CD4-positive, alpha-beta T cell treated with Interleukin-1 beta for 1 hour (primary cell): ENCODE measurements around the gene ARHGAP26.
A peak's percentile ranks its signal among the peaks of the same experiment; 100 is the strongest.

Source experiments
- DNase-seq, 2 donors: peaks; one replicate each; pipeline ENCODE4 v3.0.0-alpha.2; 2020 to 2022

Gene ARHGAP26

DNA sequence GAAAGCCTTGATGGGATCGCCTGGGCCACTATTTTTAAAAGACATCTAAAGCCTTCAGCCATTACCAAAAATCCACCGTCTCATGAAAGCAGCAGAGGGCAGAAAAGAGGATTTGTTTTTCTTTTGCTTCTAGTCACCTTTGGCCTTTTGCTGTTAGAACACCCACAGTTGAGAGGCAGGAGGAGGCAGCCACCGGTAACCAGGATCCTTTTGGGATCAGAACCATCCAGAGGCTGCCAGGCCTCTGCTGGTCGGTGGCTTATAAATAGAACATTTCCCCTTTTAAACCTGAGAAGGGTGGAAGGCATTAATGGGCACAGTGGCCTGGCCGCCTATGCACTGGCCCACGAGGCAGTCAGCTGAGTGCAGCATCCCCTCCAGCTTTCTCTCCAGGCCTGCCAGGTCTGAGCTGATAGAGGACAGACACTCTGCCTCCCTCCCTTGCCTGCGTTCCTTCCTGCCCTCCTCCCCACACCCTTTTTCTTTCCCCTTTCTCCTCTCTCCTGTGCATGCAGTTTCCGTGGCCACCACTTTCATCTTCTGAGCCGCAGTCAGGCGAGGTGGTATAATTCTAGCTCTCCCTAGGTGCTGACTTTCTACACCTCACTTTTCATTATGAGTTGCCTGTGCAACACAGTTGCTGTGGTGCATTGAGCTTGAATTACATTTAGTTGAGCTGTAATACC, 253.4 kb downstream of the ARHGAP26 start:
- DNase-seq = no peak

DNA sequence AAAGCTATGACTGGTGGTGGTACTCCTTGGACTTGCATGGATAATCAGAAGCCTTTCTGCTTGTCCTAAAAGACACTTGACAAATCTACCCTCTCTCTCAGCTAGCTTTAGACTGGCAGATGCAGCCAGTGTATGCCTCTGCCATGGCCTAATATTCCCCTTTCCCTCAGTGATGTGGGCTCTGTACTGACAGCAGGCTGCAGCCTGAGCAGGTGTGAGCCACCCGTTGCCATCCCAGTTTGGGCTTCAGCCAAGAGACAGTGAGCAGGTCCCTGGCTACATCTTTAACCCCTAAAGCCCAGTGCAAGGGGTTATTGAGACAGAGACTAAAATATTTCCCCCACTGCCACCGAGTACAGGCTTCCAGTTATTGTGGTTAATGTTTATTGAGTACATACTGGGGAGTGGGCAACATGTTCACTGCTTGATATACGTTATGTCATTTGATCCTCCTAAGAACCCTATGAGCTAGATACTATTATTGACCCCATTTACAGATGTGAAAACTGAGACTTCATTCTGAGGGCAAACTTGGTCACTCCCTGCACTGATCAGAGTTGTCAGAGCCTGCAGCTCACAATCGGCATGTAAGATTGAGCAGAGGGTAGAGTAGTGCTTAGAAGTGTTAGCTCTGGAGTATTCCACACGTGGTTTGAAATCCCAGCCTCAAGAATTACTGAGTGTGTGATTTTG, 254.2 kb downstream of the ARHGAP26 start:
- DNase-seq = no peak

DNA sequence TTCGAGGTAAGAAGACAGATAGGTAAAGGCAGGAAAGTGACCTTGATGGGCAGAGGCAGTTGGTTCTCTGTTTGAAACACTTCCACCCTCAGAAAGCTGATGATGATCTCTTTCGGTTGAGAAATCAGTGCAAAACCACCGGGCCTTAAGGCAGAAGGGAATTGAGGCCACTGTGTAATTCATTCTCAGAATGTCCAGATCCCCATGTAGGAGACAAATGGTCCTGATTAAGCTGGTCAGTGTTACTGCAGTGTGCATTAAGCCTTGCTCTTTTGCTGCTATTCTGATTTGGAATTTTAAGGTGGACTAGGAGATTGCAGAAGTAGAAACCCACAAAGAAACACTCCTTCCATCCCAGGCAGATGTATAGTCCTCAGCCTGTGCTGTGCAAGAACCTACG, 255.2 kb downstream of the ARHGAP26 start:
- DNase-seq = no peak

DNA sequence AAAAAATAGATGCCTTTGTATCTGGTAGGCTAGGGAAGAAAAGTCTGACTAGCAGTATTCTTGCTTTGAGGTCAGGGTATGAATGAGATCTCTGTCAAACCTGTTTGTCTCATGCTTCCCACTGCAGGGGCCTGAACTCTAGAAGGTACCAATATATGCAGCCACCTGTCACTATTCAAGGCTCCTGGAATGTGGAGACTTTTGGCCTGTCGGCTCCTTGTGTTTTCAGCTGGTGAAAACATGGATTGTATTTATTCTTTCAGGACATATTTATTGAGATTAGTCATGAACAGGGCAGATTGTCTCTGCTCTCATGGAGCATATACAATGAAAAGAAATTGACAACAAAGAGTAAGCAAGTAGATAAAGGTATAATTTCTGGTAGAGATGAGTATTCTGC, 255.8 kb downstream of the ARHGAP26 start:
- no peak for DNase-seq

DNA sequence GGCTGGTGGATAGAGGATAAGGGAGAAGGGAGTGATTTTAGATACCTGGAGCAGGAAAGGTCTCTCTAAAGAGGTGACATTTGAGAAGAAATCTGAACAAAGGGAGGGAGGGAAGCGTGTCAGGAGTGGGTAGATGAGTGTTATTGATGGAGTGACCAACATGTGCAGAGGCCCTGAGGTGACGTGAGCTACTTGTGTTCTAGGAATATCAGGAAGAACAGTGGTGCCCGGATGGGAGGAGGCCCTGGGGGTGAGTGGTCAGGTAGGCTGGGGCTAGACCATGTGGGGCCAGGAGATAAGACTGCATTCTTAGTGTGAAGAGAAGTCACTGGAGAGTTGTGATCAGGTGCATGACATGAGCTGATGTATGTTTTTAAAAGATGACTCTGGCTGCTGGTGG, 256.2 kb downstream of the ARHGAP26 start:
- no peak for DNase-seq

DNA sequence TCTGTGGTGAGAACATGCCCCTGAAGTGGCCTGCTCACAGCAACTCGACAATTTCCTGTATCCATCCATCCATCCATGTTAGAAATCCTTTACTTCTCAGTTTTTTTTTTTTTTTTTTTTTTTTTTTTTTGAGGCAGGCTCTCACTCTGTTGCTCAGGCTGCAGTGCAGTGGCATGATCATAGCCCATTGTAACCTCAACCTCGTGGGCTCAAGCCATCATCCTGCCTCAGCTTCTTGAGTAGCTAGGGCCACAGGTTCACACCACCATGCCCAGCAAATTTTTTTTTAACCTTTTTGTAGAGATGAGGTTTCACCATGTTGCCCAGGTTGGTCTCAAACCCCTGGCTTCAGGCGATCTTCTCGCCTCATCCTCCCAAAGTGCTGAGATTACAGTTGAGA, 259.1 kb downstream of the ARHGAP26 start:
- DNase-seq = no peak

DNA sequence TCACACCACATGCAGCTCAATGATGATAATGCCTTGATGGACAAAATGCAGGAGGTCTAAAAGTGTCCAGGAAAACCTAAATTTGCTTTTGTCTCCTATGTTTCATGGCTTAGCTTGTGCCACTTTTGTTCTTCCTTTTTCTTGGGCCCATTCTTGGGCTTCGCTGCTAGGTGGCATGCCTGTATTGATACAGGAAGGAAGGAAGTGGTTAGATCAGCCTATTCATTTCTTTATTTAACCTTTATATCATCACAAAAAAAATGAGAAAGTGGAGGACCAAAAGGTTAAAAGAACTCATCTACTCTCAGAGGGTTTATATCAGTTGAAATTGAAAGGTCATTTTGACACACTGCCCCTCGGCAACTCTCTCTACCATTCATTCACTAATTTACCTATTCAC, 260.2 kb downstream of the ARHGAP26 start:
- DNase-seq = peak; percentile 25 to 43

DNA sequence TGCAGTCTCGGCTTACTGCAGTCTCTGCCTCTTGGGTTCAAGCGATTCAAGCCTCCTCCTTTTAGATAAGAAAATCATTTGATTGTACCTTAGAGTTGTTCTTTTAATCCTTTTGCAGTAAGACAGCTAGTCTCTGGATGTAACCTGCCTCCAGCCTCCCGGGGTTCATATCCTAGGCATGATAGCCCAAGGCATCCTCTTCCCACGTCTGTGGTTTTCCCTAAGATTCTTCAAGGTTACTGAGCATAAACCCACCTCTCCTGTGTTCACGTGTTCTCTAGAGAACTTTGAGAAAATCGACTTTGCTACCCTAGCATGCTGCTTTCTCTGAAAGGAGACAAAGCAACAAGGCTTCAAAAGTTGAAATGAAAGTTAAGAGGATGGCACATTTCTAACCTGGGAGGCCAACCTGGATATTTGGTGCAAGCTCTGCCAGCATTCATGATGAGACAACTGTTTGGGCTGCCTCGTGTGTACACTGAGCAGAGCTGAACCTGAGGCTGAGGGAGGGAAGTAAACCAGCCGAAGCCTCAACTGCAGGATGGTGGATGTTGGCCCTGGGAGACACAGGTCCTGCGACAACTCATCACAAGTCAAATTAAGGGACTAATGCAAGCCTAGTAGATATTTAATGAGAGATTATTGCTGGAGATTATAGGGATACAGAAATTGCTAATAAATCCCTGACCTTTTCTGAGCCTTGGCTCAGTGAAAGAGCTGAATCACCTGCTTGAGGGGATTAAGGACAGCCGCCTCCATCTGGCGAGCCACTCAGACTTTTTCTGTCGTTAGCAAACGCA, 261.8 kb downstream of the ARHGAP26 start:
- DNase-seq = no peak

DNA sequence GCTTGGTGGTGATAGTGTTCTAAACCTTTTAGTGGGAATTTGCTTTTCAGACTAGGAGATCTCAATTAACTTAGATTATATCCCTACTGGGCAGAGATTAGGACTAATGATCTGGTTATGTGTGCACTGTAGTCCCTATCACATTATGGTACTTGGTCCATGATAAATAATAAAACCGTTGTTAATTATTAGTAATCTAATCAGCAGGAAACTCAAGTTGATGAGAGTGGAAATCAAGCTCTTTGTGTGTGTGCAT, 262.3 kb downstream of the ARHGAP26 start:
- DNase-seq = no peak

DNA sequence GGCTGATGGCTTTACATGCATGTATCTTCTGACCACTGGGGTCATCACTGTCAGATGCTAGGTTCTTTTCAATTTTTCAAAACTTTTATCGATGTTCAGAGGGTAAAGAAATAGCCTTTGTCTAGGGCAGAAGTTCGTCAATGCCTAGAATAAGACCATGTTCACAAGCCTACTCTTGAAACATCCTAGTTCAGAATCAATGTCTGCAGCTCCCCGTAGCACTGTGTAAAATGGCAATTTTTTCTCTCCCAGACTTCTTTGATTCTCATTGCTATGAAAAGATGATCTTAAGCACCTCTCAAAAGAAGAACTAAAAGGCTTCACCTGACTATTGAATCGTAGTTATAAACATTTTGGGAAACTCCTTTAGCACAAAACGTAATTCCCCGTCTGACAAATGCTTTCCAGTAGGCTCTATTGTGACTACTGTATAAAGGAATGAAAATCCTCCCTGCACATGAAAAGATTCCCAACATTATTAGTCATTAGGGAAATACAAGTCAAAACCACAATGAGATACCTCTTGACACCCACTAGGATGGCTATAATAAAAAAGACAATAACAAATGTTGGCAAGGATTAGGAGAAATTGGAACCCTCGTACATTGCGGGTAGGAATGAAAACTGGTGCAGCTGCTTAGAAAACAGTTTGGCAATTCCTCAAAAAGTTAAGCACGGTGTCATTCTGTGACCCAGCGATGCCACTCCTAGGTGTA, 263.5 kb downstream of the ARHGAP26 start:
- no peak for DNase-seq

DNA sequence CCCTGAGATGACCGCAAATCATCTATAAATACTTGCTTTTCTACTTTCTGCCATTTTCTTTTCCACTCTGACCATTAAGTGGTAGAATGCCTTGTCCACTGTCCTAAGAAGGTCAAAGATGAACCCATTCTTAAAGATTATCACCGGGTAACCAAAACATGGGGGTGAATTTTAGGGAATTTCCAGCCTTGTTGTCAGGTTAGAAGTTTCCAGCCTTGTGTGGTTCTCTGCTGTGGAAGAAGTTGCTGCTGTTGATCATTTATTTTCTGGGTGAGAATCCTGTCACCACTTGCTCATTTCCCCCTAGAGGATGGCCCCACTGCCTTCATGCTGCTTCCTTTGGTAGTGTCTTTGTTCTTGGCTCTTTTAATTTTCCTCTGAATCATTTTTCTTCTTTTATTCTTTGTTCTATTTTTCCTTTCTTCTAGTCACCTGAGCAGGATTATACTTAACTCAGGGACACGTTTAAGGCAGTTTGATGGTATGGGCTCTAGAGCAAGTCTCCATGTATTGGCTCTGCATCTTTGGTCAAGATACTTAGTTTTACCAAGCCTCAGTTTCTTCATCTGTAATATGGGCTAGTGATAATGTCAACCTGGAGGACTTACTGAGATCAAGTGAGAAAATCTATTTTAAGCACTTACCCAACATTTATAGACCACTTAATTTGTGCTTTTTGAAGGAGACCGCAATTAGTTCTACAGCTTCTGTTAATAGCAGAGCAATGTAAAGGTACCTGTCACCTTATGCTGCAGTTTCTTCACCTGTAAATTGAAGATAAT, 266.2 kb downstream of the ARHGAP26 start:
- DNase-seq = no peak

DNA sequence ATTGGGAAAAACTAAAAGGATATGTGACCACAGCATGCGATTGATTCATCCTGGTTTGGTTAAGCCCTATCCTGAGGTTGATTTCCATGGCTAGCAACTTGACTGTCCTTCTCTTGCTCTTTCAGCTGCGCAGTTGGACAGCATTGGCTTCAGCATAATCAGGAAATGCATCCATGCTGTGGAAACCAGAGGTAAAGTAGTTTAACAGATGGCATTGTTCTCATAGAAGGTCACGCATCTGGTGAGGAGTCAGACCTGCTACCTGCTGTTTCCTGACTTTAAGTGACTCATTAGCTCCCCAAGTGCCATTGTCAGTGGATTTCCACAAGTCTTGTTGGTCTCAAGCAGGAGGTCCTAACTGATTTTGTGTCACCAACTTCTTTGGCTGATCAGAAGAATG, 266.9 kb downstream of the ARHGAP26 start:
- DNase-seq = no peak

DNA sequence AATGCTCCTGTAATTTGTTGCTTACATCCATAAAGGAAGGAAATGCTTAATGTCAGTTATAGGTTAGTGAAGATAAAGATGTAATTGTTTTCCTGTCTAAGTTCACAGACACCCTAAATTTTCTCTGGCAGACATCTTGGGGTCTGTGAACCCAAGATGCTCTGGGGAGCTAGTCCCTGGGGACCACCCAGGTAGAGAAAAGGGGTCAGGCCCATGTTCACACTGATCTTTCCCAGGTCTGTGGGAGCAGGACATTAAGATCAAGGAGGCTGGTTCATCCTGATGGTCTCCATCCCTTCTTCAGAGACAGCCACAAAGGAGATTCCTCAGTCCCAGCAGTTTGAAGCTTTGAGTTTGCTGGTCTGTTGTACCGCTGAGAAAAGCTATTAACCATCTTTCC, 267.5 kb downstream of the ARHGAP26 start:
- DNase-seq = no peak

DNA sequence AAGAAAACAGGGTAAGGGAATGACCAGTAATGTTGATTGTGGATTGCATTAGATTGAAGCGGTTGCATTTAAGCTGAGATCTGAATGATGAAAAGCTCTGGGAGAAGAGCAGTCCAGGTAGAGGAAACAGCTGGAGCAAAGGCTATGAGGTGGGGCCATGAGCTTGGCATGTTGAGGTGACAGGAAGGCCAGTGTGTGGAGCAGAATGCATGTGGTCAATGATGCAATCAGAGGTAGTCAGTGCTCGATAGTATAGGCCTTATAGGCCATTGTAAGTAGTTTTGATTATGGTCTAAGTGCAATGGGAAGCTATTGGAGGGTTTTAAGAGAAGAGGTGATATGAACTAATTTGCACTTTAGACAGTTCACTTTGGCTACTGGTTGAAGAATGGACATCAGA, 270.4 kb downstream of the ARHGAP26 start:
- no peak for DNase-seq

DNA sequence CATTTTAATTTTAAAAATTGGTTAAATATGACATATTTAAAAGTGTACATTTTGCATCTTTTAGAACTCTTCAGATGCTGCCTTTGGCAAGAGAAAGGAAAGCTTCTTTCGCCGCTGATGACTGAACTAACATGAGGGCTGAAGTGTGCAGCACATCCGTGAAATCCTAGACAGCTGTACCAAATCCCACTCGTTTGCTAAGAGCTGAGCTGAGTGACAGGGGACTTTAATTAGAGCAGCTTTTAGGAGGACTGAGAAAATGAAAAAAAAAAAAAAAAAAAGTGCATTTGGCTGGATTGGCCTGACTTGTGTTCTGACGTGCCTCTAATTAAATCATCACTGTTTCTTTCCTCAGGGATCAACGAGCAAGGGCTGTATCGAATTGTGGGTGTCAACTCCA, 271.3 kb downstream of the ARHGAP26 start:
- no peak for DNase-seq

DNA sequence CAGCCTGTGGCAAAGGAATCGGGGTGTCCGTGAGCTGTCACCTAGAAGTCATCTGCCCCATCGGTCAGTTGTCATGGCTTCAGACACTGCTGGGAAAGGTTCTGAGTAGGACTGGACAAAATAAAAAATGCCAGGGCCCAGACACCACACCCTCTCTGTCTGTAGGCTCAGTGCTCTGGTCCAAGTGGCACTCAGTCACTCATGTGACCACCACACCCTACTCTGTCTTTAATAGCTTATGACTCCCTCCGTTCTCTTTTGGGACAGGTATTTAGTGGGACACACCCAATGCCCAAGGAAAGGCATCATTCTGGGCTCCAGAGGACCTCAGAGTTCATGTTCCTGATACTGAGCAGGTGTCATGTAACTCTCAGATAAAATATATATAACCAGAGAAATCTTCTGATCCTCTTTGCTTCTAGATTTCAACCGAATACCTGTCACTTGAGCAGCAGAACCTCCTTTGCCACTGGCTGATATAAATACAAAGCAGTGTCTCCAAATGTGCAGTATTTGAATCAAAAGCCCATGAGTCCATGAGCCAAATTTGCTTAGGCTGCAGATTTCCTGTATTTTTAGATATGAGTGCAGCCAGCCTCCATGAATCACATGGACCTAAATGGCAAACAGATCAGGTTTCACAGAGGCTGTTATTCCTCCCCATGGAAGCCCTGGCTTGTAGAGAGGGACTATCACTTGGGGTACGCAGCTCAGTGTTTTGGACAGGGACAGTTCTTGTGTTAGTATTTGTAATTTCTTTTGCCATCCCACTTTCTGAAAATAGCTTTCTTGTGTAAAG, 272.0 kb downstream of the ARHGAP26 start:
- no peak for DNase-seq

DNA sequence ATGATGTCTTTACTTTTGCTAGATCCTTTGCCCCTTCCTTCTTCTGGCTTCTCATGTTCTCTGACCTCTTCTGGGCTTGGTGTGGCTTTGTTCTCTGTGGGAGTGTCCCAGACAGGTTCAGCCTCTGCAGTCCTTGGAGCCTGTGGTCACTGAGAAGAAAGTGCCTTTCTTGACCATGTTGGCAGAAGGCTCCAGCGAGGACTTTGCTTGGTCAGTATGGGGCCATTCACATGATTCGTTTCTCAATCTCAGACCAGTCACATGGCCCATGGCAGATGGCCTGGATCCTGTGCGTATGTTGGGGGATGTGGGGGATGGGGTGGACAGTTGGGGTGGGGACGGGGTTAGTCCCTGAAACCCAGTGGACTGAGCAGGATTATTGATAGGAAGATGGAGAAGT, 274.1 kb downstream of the ARHGAP26 start:
- no peak for DNase-seq

DNA sequence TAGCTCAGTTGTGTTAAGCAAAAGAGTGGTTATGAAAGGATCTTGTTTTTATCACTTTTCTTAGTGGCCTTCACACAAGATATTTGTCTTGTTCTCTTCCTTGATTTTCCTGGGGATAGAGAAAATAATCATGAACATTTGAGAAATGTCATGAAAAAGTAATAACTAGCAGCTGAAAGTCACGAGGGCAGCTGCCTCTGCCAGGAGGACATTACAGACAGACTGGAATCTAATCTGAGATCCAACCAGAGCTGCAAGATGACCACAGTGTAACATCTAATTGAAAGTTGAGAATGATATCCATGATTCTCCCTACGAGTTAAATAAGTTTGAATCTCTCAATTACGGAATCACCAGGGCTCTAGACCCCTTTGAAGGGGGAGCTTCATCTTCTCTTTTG, 274.9 kb downstream of the ARHGAP26 start:
- DNase-seq = no peak

DNA sequence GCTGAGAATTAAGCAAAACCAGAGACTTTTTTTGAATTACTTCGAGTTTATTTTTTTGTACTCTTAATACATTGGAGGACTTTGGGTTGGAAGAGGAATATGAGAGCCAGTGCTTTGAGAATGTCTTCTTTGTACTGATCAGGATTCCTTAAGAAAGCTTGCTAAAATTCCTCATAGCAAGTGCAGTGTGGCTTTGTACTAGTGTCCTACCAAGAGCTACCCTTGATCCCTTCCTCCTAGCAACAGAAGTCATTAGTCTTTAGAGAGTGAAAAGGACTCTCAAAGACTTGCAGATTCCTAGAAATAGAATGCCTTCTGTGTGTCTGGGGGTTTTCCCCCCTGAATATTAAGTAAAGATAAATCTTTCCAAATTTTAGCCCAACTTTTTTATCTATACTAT, 276.1 kb downstream of the ARHGAP26 start:
- DNase-seq = no peak

DNA sequence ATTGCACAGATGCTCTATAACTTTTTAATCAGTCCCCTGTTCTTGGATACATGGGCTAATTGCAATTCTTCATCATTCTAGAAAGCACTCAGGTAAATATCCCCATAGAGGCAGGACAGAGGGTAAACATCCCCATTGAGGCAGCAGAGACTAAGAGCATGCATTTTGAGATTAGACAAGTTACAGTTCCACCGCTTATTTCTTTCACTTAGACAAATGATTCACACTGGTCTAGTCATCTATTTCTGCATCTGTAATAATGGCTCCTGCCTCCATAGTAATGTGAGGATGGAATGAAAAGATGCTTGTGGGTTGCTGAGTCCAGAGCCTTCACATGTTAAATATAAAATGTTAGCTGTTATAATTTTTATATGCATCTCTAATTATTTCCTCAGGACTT, 276.9 kb downstream of the ARHGAP26 start:
- no peak for DNase-seq

DNA sequence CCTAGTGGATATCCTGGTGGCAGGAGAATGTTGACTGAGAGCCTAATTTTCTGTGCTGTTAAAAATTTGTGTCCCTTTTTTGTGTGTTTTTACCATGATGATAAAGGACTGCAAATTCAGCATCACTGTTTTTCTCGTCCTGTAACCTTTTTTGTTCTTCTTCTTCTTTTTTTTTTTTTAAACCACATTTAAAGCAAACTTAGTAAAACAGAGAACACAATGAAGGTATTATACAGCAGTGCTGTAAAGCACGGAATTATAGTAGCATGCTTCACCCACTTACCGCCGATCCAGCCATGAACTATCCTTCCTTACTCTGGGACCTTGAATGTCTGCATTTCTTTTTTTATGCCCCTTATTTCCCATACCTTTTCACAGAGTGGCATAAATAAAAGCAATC, 280.0 kb downstream of the ARHGAP26 start:
- DNase-seq = no peak
